DOHH2 (cell line): ENCODE data around the gene ALG8.

Experiments
- H3F3A ChIP-seq: fragments of 200-600 bp; sonication (generic), shearing (Covaris generic); 2 replicates; pipeline ENCODE4 v1.6.0; 2016; ENCODE audit warnings: antibody characterized with exemption, mild to moderate bottlenecking; ENCODE audit not compliant: control insufficient read depth, insufficient read depth
- H3K27ac ChIP-seq: fragments of 200-600 bp; sonication (generic); 2 replicates; pipeline ENCODE4 v1.5.1; 2014; ENCODE audit warnings: low read depth, mild to moderate bottlenecking, low read length, moderate library complexity
- H3K27me3 ChIP-seq: fragments of 200-600 bp; sonication (generic); 2 replicates; pipeline ENCODE4 v1.6.1; 2014; ENCODE audit warnings: mild to moderate bottlenecking, low read length, mixed read lengths; ENCODE audit not compliant: control insufficient read depth
- H3K36me3 ChIP-seq: fragments of 200-600 bp; sonication (generic); 2 replicates; pipeline ENCODE4 v1.6.1; 2014; ENCODE audit warnings: mild to moderate bottlenecking, low read length, moderate library complexity, mixed read lengths; ENCODE audit not compliant: control insufficient read depth
- H3K4me1 ChIP-seq: fragments of 200-600 bp; sonication (generic); 2 replicates; pipeline ENCODE4 v1.6.1; 2014; ENCODE audit warnings: mild to moderate bottlenecking, low read length, mixed read lengths; ENCODE audit not compliant: control insufficient read depth
- H3K4me2 ChIP-seq: fragments of 200-600 bp; sonication (generic); 2 replicates; pipeline ENCODE4 v1.6.0; 2014; ENCODE audit warnings: mild to moderate bottlenecking, low read length, moderate library complexity
- H3K4me3 ChIP-seq: fragments of 200-600 bp; sonication (generic); 2 replicates; pipeline ENCODE4 v1.5.1; 2014; ENCODE audit warnings: mild to moderate bottlenecking, low read length, mixed read lengths
- H3K79me2 ChIP-seq: fragments of 200-600 bp; sonication (generic); 2 replicates; pipeline ENCODE4 v1.6.1; 2014; ENCODE audit warnings: mild to moderate bottlenecking, low read length, mixed read lengths; ENCODE audit not compliant: control insufficient read depth
- H3K9me2 ChIP-seq: fragments of 200-600 bp; sonication (generic); replicated peaks from 2 replicates; pipeline ENCODE4 v1.6.1; 2014; ENCODE audit warnings: mild to moderate bottlenecking, low read length, mixed read lengths; ENCODE audit not compliant: control insufficient read depth
- H3K9me3 ChIP-seq: fragments of 200-600 bp; sonication (generic); 2 replicates; pipeline ENCODE4 v1.6.1; 2014; ENCODE audit warnings: antibody characterized with exemption, low read length, mixed read lengths; ENCODE audit not compliant: control insufficient read depth, insufficient read depth
- H4K20me1 ChIP-seq: fragments of 200-600 bp; sonication (generic); 2 replicates; pipeline ENCODE4 v1.6.0; 2014; ENCODE audit warnings: low read depth, mild to moderate bottlenecking, antibody characterized with exemption, low read length, moderate library complexity; ENCODE audit not compliant: control insufficient read depth, insufficient read depth
- CTCF ChIP-seq: fragments of 200-600 bp; sonication (generic); IDR thresholded peaks from one replicate; pipeline ENCODE4 v1.5.1; 2014; ENCODE audit warnings: antibody characterized with exemption, mild to moderate bottlenecking, low read depth, low read length; ENCODE audit not compliant: poor library complexity, severe bottlenecking
- EZH2phosphoT487 ChIP-seq: fragments of 200-600 bp; sonication (generic); IDR thresholded peaks from 2 replicates; pipeline ENCODE4 v1.6.1; 2017; ENCODE audit warnings: borderline replicate concordance, mild to moderate bottlenecking, antibody characterized with exemption, low read length, moderate library complexity, mixed read lengths

Gene ALG8

GRCh38 chr11:78187366-78188285 lies 48.2 kb upstream of the ALG8 start:
- peak overlapping the region; percentile 95 for H3K4me3 ChIP-seq
- H3K27ac ChIP-seq, result no peak overlapping the region
- no peak for TF ChIP-seq EZH2phosphoT487
- no peak for TF ChIP-seq CTCF
- no peaks in the 10 kb centered on the region for H3K79me2 ChIP-seq
- no peaks in the 10 kb centered on the region for H3K36me3 ChIP-seq
- H3K9me2 ChIP-seq, result no peaks in the 10 kb centered on the region
- H4K20me1 ChIP-seq, result no peaks in the 10 kb centered on the region
- H3K4me2 ChIP-seq, result peak overlapping the region; percentile 87
- H3F3A ChIP-seq, result 0 out of 2 replicates have a peak, but pooled peaks cover 5% of the 10 kb centered on the region
- no peaks in the 10 kb centered on the region for H3K9me3 ChIP-seq
- no peaks in the 10 kb centered on the region for H3K27me3 ChIP-seq
- peaks cover 19% of the 10 kb centered on the region for H3K4me1 ChIP-seq

- H3K4me3 ChIP-seq, result no peak overlapping the region
- H3K79me2 ChIP-seq, result no peaks in the 10 kb centered on the region
- H3K9me3 ChIP-seq, result no peaks in the 10 kb centered on the region
- H3K27ac ChIP-seq, result no peak overlapping the region
- no peak overlapping the region for H3K4me2 ChIP-seq
- no peak for TF ChIP-seq CTCF
- TF ChIP-seq EZH2phosphoT487, result no peak
- H3K36me3 ChIP-seq, result no peaks in the 10 kb centered on the region
- H3F3A ChIP-seq, result no peaks in the 10 kb centered on the region
- no peaks in the 10 kb centered on the region for H3K4me1 ChIP-seq
- no peaks in the 10 kb centered on the region for H4K20me1 ChIP-seq
- H3K9me2 ChIP-seq, result no peaks in the 10 kb centered on the region
- no peaks in the 10 kb centered on the region for H3K27me3 ChIP-seq
These were observed 41.8 kb upstream of the ALG8 start for GRCh38 chr11:78181185-78181584.

- no peak for TF ChIP-seq EZH2phosphoT487
- TF ChIP-seq CTCF, result no peak
- no peak overlapping the region for H3K27ac ChIP-seq
- H3K36me3 ChIP-seq, result no peaks in the 10 kb centered on the region
- no peaks in the 10 kb centered on the region for H3K79me2 ChIP-seq
- H3K4me1 ChIP-seq, result no peaks in the 10 kb centered on the region
- H4K20me1 ChIP-seq, result no peaks in the 10 kb centered on the region
- H3K9me2 ChIP-seq, result no peaks in the 10 kb centered on the region
- no peaks in the 10 kb centered on the region for H3F3A ChIP-seq
- no peaks in the 10 kb centered on the region for H3K27me3 ChIP-seq
- no peaks in the 10 kb centered on the region for H3K9me3 ChIP-seq
- no peak overlapping the region for H3K4me3 ChIP-seq
- H3K4me2 ChIP-seq, result no peak overlapping the region
These were observed 41.3 kb upstream of the ALG8 start for GRCh38 chr11:78180751-78181150.
